NB4 (cell line): ENCODE data around the gene ZNF606.

Experiments used
- MYC ChIP-seq: IDR thresholded peaks from 2 replicates; pipeline ENCODE4 v1.6.1; 2011; ENCODE audit warnings: low read depth, low read length
- POLR2A ChIP-seq: IDR thresholded peaks from 2 replicates; pipeline ENCODE4 v1.6.1; 2011; ENCODE audit warnings: mild to moderate bottlenecking; ENCODE audit not compliant: insufficient read length; ENCODE audit errors: extremely low read depth
- TF ChIP-seq, protein P1 (sequence below): IDR thresholded peaks from one replicate; pipeline ENCODE4 v1.5.1; 2012; ENCODE audit warnings: low read depth, low read length
- TF ChIP-seq, protein P2 (sequence below): IDR thresholded peaks from 2 replicates; pipeline ENCODE4 v1.6.1; 2011; ENCODE audit warnings: low read depth, low read length

DNA sequence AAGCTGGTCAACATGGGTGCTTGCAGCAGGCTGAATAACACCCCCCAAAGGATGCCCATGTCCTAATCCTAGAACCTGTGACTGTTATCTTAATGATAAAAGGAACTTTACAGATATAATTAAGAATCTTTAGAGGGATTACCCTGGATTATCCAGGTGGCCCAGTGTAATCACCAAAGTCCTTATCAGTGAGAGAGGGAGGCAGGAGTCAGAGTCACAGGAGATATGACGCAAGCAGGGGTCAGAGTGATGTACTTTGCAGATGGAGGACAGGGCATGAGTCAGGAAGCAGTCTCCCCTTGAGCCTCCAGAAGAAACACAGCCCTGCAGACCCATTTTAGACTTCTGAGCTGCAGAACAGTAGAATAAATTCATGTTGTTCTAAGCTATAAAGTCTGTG is 9.8 kb downstream of the ZNF606 start:
- TF ChIP-seq, protein P1, sequence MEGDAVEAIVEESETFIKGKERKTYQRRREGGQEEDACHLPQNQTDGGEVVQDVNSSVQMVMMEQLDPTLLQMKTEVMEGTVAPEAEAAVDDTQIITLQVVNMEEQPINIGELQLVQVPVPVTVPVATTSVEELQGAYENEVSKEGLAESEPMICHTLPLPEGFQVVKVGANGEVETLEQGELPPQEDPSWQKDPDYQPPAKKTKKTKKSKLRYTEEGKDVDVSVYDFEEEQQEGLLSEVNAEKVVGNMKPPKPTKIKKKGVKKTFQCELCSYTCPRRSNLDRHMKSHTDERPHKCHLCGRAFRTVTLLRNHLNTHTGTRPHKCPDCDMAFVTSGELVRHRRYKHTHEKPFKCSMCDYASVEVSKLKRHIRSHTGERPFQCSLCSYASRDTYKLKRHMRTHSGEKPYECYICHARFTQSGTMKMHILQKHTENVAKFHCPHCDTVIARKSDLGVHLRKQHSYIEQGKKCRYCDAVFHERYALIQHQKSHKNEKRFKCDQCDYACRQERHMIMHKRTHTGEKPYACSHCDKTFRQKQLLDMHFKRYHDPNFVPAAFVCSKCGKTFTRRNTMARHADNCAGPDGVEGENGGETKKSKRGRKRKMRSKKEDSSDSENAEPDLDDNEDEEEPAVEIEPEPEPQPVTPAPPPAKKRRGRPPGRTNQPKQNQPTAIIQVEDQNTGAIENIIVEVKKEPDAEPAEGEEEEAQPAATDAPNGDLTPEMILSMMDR: no peak
- no peak for TF ChIP-seq POLR2A
- TF ChIP-seq, protein P2, sequence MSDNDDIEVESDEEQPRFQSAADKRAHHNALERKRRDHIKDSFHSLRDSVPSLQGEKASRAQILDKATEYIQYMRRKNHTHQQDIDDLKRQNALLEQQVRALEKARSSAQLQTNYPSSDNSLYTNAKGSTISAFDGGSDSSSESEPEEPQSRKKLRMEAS: no peak
- no peak for TF ChIP-seq MYC
